Uterus (tissue), 2 donors: ENCODE results near the gene DNAJC22.
"Not testable (repeated sequence)": the region's sequence is repeated elsewhere in the genome, so short reads cannot be mapped to it uniquely, and the experiment has no call there.

Source experiments
- POLR2A ChIP-seq, 2 donors: fragments of 450-650 bp; IDR thresholded peaks; one replicate each; pipeline ENCODE4 v1.6.1; 2016; ENCODE audit warnings: antibody characterized with exemption in 2 of 2, mild to moderate bottlenecking in 1 of 2, moderate library complexity in 1 of 2
- TF ChIP-seq, protein P1 (sequence below), 4 experiments: fragments of 200-600 bp in 2 of 4; fragments of 450-650 bp in 2 of 4; sonication (generic) in 2 of 4; IDR thresholded peaks; one replicate each; pipeline ENCODE4 v1.5.1; 2016 to 2019; ENCODE audit warnings: antibody characterized with exemption in 4 of 4, mild to moderate bottlenecking in 2 of 4, moderate library complexity in 1 of 4

DNA sequence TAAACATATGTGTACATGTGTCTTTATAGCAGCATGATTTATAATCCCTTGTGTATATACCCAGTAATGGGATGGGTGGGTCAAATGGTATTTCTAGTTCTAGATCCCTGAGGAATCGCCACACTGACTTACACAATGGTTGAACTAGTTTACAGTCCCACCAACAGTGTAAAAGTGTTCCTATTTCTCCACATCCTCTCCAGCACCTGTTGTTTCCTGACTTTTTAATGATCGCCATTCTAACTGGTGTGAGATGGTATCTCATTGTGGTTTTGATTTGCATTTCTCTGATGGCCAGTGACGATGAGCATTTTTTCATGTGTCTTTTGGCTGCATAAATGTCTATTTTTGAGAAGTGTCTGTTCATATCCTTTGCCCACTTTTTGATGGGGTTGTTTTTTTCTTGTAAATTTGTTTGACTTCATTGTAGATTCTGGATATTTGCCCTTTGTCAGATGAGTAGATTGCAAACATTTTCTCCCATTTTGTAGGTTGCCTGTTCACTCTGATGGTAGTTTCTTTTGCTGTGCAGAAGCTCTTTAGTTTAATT lies 36.2 kb upstream of the DNAJC22 start:
- TF ChIP-seq, protein P1, sequence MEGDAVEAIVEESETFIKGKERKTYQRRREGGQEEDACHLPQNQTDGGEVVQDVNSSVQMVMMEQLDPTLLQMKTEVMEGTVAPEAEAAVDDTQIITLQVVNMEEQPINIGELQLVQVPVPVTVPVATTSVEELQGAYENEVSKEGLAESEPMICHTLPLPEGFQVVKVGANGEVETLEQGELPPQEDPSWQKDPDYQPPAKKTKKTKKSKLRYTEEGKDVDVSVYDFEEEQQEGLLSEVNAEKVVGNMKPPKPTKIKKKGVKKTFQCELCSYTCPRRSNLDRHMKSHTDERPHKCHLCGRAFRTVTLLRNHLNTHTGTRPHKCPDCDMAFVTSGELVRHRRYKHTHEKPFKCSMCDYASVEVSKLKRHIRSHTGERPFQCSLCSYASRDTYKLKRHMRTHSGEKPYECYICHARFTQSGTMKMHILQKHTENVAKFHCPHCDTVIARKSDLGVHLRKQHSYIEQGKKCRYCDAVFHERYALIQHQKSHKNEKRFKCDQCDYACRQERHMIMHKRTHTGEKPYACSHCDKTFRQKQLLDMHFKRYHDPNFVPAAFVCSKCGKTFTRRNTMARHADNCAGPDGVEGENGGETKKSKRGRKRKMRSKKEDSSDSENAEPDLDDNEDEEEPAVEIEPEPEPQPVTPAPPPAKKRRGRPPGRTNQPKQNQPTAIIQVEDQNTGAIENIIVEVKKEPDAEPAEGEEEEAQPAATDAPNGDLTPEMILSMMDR (IDR thresholded peaks at IDR 0.05), result not testable (repeated sequence)
- not testable (repeated sequence) for TF ChIP-seq POLR2A (IDR thresholded peaks at IDR 0.05)
